EL (cell line): ENCODE results near the gene FLACC1.
"Not testable (repeated sequence)": the region's sequence is repeated elsewhere in the genome, so short reads cannot be mapped to it uniquely, and the experiment has no call there.

ENCODE experiments used
- DNase-seq: peaks from one replicate; pipeline ENCODE4 v3.0.0-alpha.2; 2016

FLACC1 gene, protein sequence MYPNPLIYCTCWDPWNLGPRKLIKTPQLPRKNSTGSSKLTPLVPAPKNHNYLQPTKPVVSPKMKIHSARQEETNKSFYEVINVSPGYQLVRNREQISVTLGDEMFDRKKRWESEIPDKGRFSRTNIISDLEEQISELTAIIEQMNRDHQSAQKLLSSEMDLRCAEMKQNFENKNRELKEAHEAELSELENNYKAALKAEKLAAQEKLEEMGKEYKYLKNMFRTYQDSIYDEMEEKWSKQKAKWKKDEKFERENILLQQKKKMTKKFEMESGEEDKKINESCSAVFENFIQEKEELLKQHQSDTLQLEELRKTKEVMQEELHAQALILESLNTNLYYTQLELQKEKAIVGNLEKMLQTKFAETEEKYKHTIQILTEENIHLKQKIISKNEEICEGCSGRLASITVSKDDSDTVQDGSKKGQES

DNA sequence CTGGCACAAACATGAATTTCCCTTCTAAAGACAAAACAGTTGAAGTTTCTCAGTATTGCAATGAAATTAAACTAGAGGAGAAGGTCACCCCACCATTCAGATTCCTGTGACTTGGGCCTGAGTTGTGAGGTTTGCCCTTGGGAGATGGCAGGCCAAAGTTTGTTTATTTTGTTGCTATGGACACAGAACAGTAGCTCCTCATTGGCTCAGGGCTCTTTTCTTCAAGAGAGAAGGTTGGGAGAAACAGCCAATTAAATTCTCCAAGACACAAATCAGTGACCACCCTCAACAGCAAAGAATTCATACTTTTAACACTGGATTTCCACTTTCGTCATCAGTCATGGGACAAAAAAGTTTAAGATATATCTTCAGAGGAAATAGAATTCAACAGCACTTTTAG, at the start of gene FLACC1:
Gene FLACC1, minus strand, starts transcription at position 125 of the 400 bp plus-strand sequence. CDS start 5,941 bp downstream, outside the sequence.
- DNase-seq, result peak; percentile 65

GRCh38 chr2:201406077-201406662, 49.0 kb upstream of the FLACC1 start:
- DNase-seq, result peak; percentile 79

GRCh38 chr2:201404699-201405280, 47.6 kb upstream of the FLACC1 start:
- no peak for DNase-seq

DNA sequence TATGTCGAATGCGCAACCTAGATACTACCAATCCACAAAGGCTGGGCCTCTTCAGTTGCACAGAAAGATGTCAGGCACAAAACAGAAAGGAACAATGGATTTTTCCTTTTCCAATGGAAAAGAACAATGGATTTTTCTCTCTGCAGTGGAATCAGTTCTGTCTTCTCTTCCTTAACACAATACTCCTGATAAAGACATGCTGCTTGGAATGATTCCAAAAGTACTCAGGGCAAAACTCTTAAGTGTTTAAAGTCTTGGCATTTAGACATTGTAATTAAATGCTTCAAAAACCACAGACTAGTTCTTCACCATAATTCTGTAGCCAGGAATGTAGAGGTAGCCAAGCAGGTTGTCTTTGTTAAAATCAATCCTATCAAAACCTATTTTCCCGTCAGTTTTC, 46.7 kb upstream of the FLACC1 start:
- DNase-seq, result peak; percentile 64

DNA sequence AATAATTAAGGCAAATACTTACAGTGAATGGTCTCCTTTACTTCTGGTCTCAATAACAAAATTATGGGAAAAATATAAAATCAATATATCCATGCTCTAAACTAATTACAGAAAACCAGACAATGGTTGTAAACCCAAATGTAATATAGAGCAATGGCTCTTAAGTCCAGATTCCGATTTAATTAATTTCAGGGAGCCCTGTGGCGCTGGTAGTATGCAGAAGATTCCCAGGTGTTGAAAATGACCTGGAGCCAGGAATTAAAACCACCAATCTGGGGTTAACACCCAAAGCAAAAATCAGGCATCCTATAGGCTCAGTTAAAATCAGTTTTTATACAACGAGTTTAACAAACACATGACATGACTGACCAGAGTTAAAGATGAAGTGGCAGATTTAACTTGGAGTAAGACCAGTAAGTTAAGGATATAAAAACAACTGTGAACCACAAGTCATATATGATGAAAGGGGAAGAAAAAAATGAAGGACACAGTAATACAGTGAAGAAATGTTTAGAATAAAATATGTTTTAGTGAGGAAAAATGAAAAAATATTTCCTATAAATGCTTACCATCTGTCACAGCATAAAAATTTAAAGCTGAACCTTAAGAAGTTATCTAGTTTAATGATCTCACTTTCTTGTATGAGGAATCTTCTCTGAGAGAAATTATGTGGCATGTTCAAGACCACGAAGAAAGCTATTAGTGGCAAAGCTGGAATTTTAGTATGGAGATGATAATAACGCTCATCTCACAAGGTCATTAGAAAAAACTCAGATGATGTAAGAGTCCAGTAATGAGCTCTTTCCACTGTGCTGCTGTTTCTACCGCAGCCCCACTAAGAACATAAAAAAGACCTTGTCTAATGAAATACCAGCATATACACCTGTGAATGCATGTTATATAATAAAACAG, 45.8 kb upstream of the FLACC1 start:
- peak; percentile 71 for DNase-seq

DNA sequence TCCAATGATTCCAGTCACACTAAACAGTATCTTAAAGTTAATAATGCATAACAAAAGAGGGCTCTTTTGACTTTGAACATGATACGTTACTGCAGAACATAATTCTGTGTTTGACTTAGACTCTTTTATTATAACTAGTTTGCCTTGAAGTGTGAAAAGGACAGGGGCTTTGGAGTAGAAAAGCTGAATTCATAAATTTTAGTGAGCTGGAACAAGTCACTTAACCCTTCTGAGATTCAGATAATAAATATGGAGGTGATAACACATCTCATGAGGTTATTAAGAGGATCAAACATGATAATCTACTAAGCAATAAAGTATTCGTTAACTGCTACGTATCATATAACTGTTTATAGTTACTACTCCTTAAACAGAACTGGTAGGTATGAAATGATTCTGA, 44.7 kb upstream of the FLACC1 start:
- DNase-seq, result no peak

DNA sequence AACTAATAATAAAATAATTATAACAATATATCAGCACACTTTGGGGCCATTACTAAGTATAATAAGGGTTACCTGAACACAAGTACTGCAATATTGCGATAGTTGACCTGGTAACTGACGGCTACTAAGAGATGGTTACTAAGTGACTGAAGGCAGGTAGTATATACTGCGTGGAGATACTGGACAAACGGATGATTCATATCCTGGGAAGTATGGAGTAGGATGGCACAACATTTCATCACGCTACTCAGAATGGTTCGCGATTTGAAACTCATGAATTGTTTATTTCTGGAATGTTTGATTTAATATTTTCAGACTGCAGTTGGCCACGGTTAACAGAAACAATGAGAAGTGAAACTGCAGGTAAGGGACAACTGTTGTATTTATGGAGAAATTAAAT, 39.5 kb upstream of the FLACC1 start:
- no peak for DNase-seq

DNA sequence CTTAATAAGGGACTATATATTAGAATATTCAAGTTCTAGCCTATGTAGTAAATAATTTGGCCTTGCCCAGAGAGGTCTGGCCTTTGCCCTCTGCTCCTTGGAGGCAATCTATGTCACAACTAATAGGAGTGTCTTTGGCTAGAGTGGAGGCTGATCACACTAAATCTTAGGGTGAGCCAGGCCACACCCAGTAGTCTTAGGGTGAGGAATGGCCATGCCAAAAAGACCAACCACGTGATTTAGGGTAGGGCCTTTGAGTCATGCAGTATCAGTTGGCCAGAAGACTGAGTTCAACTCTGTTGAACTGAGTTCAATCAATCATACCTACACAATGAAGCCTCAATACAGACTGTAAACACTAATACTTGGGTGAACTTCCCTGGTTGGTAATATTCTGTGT, 26.0 kb upstream of the FLACC1 start:
- no peak for DNase-seq

DNA sequence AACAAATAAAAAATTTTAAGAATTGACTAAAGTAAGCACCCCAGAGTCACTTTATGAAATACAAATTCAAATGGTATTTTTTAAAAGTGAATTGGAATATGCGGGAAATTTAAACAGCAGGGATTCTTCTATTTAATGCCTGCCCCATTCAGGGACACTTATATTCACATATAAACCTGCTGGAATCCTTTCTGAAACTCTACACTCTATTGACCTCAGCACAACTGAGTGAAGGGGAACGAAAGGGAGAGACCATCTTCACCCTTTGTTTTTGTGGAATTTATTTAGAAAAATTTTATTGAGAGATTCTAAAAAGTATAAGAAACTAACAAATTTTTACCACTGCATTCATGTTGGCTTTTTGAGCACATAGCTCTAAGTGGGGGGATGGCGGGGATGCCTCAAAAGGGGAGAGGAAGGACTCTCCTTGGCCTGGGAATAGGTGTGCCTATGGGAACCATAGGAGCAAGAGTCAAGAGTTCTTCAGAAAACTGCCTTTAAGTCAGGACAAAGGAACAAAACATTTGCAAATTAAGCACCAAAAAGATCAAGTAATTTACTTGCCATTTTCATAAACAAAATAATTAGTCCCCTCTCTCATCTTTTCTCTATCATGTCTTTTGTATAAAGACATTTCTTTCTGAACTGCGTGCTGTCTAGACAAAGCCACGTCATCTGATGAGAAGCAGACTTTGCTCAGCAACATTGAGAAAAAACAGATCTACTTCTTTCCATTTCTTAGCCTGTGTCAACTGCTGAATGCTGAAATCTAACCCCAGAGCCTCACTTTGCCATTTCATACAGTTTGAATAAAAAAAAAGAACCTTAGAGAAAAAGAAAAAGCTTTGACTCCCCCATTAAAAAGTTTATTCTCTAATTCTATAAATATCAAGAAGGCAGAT, 21.6 kb upstream of the FLACC1 start:
- DNase-seq, result no peak

GRCh38 chr2:201377218-201377617, 20.1 kb upstream of the FLACC1 start:
- DNase-seq, result no peak

DNA sequence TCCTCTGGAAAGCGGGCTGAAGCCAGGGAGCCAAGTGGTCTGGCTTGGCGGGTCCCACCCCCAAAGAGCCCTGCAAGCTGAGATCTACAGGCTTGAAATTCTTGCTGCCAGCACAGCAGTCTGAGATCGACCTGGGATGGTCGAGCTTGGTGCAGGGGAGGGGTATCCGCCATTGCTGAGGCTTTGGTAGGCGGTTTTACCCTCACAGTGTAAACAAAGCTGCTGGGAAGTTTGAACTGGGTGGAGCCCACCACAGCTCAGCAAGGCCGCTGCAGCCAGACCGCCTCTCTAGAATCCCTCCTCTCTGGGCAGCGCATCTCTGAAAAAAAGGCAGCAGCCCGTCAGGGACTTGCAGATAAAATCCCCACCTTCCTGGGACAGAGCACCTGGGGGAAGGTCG, 12.6 kb upstream of the FLACC1 start:
- no peak for DNase-seq

- not testable (repeated sequence) for DNase-seq
Measured at GRCh38 chr2:201369318-201369717, 12.2 kb upstream of the FLACC1 start.

GRCh38 chr2:201366146-201366545, 9.0 kb upstream of the FLACC1 start:
- no peak for DNase-seq

- DNase-seq, result peak; percentile 74
Measured at GRCh38 chr2:201363857-201364560, 6.9 kb upstream of the FLACC1 start.

DNA sequence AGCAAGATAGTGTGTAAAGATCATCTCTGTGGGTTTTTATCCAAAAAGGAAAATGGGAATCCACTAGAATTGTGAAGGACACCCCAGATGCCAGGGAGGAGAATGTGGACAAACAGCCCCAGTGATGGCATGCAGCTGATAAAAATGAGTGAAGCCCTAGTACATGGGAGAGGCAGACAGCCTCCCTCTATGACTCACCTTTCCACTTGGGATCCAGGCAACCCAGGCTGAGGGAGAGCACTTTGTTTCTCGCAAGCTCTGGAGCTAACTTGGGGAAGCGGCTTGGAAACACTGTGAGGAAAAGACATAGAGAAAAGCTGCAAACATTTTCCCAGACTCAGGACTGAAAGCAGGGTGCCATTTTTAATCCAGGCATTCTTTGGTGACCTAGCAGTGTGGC, 5.3 kb upstream of the FLACC1 start:
- peak; percentile 31 for DNase-seq

- DNase-seq, result no peak
Measured at GRCh38 chr2:201361078-201361733, 4.1 kb upstream of the FLACC1 start.

GRCh38 chr2:201360256-201360655, 3.1 kb upstream of the FLACC1 start:
- DNase-seq, result no peak

DNA sequence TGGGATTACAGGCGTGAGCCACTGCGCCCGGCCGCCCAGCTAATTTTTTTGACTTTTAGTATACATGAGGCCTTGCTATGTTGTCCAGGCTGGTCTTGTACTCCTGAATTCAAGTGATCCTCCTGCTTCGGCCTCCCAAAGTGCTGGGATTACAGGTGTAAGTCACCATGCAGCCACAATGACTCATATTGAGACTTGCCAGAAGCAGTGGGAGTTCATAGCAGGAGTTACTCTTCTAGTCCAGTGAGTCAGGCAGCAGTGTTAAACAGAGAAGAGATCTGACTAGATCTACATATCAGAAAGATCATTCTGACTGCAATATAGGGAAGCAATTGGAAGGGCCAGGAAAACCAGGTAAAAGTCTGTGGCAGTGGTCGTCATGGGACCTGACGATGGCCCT, 1.5 kb upstream of the FLACC1 start:
- peak; percentile 76 for DNase-seq

DNA sequence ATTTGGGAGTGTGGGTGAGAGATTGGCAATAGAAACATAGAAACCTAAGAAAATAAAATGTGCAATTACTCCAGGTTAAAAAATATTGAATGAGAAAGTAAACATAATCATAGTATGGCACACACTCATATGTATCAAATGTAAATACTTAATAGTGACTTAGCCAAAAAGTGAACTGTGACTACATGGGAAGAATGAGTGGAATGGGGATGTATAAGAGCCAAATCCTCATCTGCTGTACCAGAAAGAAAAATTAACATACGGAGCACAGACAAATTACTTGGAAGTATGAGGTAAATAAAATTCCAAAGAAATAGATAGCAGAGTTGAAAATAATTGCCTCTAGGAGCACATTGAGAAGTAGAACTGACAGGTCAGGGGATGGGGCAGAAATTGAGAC, 4.0 kb downstream of the FLACC1 start:
- DNase-seq, result no peak

DNA sequence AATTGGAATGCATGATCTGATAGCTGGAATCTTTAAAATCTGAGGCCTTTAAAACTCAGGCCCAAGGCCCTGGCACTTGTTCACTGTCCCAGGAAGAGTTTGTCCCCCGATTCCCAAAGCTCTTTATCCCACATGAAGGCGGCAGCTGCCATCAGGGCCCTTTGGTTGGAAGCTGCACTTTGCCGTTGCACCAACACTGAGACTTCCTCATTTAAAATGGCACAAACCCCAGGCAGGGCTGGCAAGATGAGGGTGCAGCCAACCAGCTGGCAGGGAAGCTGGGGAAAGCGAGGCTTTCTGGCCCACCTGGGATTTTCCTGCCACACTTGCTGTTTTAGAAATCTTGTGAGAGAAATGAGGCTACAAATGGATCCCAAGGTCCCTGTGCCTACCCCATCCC, 6.3 kb downstream of the FLACC1 start:
- DNase-seq, result no peak

GRCh38 chr2:201349601-201350000, 7.5 kb downstream of the FLACC1 start:
- DNase-seq, result no peak
